ENCODE results near the gene N4BP3.
"Not testable (repeated sequence)": the region's sequence is repeated elsewhere in the genome, so short reads cannot be mapped to it uniquely, and the experiment has no call there.

Gene N4BP3

DNA sequence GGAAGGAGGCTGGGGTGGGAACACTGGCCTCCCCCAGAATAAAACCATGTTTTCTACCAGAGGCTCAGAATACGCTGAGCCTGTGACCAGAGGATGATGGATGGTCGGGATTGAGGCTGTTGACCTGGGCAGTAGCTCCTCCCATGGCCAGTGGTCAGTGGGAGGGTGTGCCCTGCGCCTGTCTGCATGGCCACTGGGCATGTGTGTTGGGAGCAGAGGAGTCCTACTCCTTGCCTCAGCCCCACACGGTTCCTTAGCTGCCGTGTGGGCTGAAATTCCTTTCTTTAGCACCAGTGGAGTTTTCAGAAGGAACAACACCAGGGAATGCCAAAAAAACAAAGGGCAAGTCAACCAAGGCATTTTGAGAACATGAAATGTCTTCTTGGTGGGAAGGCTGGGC, 9.0 kb downstream of the N4BP3 start:
- no peak for DNase-seq

DNA sequence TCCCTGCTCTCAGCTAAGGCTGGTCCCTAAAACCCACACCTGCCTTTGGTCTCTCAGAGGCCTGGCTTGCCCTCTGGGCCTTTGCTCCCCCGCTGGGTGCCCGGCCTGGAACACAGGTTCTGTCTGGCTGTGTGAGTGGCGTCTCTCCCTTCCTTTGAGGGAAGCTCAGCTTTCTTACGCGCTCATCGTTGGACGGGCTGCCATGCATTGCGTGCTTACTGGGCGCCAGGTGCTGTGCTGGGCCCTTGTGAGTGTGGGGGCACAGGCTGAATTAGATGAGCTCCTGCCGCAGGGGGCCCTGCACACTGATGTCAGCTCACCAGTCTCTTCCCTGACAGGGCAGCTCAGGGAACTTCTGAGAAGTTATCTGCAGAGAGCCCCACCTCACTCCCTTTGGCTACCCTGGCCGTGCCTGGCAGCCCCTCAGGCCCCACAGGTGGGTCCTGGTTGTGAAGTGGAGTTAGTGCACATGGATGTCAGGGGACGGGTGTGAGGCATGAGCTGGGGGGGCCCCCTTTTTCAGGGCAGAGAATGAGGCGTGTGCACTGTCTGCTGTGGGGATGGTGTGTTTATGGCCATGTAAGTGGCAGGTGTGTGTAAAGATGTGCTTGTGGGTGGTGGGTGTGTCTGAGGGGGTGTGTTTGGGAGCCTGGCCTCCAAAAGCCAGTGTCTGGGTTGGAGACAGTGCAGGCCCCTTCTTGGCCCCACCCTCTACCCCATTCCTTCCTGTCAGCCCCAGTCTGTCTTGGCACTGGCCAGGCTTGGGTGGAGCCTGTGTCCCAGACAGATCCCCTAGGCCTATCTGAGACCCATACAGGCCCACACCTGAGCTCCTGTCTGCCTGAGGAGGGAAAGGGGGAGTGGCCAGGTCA, 10.0 kb downstream of the N4BP3 start:
- no peak for DNase-seq

DNA sequence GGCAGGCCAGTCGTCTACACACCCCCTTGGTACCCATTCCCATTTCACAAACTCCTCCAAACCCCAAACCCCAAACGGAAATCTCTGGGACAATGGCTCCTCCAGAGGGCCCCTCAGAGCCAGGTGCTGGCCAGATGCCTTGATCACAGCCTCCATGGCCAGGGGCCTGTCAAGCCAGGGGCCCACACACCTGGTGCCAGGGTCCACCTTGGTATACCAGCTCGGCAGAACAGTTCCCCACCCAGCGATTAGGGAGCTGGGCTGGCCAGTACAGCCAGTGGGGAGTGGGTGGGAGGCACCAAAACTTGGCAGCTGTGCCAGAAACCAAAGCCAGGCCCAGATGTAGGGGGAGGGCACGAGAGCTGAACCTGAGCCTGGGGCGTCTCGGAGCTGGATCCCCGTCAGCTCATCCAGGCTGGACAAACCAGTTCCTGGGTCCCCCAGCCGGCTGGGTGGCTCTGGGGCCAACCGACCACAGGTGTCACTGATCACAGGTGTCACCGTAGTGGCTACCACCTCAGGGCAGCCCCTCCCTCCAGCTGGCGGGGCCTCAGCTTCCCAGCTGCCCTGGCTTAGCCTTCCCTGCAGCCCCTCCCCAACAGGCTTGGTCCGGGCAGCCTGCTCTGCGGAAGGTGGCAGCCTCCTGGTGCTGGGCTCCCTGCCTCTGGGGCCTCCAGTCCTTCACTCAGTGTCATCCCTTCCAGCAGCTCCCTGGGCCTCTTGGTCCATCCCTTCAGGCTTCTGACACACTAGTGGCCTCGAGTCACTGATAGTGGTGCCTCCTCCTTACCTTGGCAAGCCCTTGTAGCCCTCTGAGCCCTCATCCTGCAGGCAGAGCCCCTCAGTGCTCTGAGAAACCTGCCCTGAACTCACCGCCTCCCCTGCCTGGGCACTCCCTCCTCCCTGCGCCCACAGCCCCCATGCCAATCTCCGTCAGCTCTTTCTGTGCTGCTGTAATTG, 10.9 kb downstream of the N4BP3 start:
- no peak for DNase-seq

DNA sequence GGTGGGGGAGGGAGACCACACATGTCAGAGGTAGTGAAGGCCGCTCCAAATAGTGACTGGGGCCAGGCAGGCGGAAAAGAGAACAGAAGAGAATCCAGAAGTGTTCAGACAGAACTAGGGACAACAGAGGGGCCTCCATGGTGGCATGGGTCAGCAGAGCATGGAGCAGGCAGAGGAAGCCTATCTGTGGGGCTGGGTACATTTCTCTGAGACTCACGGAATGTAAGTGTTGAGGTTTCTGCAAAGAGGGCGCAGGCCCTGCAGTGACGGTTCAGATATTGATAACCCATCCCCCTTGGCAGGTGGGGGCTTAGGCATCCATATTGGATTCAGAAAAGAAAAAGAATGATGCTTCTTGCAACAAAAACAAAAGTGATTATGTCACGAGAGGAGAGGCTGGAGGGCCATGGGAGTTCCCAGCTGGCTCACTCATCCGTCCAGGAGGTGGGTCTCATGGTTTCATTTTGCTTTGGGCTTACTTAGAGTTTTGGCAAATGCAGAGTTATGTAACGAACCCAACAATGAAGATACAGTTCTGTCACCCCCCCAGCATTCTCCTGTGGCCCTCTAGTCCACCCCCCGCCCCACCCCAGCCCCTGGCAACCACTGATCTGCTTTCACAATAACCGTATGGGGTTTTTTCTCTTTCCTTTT, 12.0 kb downstream of the N4BP3 start:
- DNase-seq: no peak

DNA sequence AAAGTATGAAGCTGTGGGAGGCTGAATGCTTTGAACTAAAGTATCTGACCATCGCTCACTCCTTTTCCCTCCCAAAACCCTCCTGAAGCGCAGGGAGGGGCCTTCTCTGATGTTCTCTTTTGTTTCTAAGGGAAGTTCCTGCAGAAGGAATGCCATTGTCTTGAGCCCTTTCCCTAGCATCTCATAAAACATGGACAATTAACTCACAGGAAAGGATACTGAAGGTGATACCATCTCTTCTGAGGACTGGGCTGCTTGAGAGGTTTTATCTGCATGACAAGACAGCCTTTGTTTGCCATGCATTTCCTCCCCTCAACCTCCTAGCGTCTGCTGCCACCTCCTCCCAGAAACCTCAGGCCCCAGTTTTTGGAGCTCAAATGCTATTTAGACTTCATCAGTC, 13.2 kb downstream of the N4BP3 start:
- DNase-seq: no peak

DNA sequence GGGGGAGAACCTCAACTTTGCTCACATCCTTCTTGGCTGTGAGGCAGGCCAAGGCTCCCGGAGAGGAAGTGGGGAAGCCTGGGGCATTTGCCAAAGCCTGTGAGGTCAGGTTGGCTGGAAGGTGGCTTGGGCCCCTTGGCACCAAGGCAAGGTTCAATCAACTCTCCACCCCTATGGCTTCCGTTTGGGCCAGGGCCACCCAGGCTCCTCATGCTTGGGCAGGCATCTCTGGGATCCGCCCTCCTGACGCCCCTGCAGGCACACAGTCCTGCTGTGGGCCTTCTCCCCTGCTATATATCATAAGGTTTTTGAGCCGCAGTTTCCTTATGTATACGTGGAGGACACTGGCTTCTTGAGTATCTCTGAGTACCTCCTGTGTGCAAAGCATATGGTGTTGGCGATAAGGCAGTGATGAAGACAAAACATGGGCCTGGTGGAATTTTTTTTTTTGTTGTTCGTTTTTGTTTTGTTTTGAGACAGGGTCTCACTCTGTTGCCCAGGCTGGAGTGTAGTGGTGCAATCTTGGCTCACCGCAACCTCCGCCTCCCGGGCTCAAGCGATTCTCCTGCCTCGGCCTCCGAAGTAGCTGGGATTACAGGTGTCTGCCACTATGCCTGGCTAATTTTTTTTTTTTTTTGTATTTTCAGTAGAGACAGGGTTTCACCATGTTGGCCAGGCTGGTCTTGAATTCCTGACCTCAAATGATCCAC, 14.1 kb downstream of the N4BP3 start:
- DNase-seq: not testable (repeated sequence)

DNA sequence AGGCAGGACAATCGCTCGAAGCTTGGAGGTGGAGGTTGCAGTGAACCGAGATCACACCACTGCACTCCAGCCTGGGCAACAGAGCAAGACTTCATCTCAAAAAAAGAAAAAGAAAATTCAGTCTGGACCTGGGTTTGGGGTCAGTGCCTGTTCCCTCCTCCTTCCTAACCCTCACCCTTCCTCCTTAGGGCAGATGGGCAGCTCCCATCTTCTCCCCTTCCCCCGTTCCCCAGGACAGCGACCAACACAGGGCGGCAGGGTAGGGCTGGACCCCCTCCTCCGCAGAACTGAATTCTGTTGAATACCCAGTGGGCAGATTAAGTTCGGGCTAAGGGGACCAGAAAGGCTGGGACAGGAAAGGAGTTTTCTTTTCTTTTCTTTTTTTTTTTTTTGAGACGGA, 16.0 kb downstream of the N4BP3 start:
- DNase-seq: no peak

DNA sequence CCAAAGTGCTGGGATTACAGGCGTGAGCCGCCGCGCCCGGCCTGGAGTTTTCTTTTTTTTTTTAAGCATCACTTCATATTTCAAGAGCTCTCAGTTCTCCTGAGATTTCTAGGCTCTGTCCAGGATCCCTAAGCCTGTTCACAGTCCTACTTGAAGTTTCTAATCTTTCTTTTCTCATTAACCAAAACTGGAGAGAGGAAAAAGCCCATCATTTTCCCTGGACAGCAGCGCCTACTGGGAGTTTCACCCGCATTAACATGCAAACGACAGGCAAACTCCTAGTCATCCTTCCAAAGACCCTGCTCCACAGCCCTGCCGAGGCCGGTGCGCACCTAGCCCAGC, 16.9 kb downstream of the N4BP3 start:
- DNase-seq: not testable (repeated sequence)

DNA sequence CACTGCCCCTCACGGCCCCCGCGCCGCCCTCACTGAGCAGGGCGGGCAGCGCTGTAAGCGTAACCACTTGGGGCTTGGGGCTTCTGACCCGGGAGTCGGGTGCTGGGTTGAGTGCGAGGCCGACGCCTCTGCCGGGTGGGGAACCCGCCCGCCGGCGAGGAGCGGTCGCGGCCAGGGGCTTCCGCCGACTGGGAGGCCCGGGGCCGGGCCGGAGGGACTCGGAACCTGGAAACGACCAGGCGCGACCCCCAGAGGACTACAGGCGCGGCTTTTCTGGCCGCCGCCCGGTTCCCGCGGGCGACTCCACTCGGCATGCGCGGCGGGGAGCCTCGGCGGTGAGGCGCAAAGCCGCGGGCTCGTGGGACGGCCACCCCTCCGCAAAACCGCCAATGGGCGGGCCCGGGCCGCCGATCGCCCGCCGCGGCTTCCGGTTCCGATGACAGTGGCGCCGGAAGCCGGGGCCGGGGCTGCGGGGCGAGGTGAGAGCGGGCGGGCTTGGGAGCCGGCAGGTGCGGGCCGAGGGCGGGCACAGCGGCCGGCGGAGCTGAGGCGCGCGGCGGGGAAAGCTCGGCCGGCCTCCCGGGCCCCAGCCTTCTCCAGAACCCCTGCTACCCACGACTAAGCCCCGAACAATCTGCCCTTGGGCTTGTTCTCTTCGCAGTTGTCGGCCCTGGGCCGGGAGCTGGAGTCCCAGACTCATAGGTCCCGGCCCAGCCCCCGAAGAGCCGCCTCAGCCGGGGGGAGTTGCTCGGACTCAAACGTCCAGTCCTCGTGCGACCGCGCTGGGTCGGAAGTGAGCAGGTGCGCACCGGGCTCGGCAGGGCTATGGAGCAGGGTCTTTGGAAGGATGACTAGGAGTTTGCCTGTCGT, 17.5 kb downstream of the N4BP3 start, which contains the start of gene RMND5B:
RMND5B (plus strand) TSS at position 439 of the 870 bp plus-strand sequence. CDS start 7,106 bp downstream, outside the sequence.
- DNase-seq: peak; percentile 62 to 89 (median 74)

DNA sequence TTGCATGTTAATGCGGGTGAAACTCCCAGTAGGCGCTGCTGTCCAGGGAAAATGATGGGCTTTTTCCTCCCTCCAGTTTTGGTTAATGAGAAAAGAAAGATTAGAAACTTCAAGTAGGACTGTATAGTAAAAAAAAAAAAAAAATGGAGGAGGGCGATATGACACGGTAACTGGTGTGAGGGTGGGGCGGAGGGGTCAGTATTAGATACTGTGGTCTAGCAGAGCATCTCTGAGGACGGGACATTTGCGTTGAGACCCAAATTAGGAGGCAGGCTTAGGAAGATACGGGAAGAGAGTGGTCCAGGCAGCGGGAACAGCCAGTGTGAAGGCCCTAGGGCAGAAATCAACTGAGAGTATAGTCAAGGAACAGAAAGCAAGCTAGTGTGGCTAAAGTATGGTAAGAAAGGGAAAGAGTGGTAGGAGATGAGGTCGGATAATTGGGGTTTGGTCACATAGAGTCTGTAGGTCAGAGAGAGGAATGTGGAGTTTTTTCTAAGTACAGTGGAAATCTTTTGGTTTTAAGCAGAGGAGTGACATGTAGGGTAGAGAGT, 18.2 kb downstream of the N4BP3 start:
- DNase-seq: no peak

DNA sequence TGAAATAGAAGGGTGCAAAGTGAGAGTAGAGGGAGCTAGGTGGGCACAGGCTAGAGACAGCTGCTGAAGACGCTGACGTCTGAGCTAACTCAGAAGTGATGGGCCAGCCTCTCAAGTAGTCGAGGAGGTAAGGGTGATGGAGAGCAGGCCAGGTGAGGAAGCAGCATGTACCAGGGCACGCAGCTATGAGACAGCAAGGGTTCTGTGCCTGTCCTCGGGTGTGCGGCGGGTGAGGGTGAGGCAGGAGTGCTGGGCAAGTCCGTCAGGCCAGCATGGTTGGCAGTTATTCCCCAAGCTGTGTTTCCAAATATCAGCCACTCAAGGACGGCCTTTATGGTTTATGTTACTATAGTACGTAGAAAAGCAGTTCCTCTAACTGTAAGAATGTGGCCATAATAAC, 23.7 kb downstream of the N4BP3 start:
- DNase-seq: no peak

DNA sequence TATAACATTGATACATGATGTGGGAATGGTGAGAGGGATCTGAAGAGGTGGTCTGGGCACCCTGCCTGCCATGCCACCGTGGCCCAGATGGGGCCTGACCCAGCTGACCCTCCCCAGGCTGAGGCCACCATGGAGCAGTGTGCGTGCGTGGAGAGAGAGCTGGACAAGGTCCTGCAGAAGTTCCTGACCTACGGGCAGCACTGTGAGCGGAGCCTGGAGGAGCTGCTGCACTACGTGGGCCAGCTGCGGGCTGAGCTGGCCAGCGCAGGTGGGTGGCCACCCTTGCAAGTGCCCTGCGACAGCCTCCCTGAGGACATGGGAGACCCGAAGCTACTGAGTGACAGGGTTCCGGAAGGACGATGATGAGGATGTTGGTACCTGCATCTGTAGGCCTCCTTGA, 24.7 kb downstream of the N4BP3 start:
- DNase-seq: no peak

DNA sequence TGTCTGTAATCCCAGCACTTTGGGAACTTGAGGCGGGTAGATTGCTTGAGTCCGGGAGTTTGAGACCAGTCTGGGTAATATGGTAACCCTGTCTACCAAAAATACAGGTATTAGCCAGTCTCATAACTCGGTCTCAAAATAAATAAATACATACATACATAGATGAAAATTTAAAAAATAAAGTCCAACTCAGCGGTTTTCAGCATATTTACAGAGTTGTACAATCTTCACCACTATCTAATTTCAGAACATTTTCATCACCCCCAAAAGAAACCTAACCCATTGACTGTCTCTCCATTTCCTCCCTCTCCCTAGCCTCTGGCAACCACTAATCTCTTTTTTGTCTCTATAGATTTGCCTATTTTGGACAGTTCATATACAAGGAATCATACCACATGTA, 28.2 kb downstream of the N4BP3 start:
- DNase-seq: no peak

DNA sequence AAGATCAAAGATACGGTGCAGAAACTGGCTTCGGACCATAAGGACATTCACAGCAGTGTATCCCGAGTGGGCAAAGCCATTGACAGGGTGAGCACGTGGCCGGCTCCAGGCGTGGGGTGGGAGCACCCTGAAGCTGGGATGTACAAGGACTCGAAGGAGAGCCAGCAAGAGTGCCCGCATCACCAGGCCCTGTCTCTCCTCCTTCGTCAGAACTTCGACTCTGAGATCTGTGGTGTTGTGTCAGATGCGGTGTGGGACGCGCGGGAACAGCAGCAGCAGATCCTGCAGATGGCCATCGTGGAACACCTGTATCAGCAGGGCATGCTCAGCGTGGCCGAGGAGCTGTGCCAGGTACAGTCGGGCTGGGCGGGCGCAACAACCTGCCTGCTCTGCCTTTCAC, 29.3 kb downstream of the N4BP3 start:
- DNase-seq: no peak

DNA sequence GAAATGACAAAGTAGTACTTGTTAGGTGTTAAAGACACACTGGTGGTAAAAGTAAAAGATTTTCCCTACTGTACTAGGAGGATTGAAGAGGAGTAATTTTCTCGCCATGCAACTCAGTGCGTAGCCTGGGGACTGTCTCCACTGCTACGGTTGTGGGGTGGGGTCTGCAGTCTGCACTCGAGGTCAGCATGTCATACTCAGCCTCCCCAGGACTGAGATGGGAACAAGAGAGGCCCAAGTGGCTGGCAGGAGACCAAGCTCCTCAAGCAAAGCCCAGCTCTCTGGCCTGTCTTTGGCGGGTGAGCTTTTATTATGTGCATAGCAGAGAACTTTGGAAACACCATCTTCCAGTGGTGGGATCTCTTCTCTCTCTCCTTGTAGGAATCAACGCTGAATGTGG, 29.9 kb downstream of the N4BP3 start:
- no peak for DNase-seq

DNA sequence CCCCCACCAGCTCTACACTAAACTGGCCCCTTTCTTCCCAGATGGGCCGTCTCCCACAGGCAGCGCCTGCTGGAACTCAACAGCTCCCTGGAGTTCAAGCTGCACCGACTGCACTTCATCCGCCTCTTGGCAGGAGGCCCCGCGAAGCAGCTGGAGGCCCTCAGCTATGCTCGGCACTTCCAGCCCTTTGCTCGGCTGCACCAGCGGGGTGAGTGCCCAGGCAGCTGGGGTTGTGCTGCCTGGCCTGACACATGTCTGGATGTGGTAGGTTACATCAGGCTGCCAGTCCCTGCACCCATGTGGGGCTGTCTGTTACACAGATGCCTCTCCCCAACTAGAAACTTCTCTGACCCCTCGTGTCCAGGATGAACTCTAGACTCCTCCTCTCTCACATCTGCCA, 30.6 kb downstream of the N4BP3 start:
- no peak for DNase-seq

DNA sequence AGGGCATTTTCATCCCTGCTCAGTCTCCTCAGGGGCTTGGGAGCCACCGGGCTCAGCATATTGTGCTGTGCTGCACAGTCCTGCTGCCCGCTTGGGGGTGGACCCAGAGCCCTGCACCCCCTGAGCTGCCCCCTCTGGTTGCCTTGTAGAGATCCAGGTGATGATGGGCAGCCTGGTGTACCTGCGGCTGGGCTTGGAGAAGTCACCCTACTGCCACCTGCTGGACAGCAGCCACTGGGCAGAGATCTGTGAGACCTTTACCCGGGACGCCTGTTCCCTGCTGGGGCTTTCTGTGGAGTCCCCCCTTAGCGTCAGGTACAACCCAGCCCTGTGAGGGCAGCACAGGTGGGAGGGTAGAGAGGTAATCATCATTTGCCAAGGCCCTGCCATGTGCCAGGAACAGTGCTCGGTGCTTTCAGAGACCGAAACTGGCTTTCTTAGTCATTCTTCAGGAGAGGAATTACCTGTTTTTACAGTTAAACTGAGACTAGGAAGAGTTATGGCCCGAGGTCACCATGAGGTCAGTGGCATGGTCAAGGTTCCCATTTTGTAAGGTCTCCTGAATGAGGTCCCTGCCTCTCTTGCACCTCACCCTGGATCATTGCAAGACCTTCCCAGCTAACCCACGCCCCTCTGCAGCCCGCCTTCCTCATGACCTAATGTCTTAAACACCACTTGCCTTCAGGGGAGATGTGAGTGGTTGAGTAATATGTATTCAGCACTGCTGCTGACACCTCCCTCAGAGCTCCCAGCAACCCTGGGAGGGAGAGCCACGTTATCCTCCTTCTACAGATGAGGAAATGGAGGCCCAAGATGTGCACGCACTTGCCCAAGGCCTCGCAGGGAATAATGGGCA, 32.9 kb downstream of the N4BP3 start:
- peak; percentile 47 to 67 (median 60) for DNase-seq

DNA sequence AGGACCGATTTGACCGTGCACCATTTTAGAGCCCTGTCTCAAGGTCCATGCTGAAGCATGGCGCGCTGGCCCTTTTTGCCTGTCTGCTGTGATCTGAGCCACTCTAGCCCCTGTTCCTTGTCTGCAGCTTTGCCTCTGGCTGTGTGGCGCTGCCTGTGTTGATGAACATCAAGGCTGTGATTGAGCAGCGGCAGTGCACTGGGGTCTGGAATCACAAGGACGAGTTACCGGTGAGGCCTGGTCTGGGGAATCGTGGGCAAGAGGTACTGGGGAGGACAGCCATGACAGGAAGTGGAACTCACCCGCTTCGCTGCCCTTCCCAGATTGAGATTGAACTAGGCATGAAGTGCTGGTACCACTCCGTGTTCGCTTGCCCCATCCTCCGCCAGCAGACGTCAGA, 34.1 kb downstream of the N4BP3 start:
- no peak for DNase-seq

DNA sequence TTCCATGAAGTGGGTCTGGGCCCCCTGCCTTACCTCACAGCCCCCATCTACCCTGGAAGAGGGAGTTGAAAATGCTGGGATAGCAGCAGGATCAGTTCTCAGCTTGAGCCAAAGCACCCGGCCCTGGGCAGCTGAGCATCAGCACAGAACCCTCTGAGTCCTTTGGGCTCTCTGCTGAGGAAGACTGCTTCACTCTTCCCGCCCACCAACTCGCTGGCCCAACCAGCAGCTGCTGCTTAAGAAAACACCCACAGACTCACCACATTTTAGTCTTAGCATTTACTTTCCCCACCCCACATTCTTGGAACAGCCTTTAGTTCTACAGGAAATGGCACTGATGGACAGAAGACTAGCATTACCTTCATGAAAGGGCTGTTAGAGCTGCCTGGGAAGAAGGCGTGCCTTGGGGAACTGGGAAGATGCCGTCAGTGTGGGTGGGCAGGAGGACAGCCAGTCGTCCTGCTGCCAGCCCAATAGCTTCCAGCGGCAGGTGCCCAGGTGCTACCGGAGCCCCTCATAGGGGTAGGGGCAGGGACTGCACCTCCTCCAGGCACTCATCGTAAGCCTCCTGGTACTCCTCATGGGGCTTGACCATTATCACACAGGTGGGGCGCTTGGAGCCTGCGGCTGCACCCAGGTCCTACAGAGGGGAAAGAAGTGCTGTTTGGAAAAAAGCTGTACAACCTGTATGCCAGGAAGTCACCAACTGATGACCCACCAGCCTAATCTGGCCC, 36.0 kb downstream of the N4BP3 start:
- no peak for DNase-seq

All from T-helper 2 cell (primary cell).